ENCODE data around the gene PLA2G1B.

DNA sequence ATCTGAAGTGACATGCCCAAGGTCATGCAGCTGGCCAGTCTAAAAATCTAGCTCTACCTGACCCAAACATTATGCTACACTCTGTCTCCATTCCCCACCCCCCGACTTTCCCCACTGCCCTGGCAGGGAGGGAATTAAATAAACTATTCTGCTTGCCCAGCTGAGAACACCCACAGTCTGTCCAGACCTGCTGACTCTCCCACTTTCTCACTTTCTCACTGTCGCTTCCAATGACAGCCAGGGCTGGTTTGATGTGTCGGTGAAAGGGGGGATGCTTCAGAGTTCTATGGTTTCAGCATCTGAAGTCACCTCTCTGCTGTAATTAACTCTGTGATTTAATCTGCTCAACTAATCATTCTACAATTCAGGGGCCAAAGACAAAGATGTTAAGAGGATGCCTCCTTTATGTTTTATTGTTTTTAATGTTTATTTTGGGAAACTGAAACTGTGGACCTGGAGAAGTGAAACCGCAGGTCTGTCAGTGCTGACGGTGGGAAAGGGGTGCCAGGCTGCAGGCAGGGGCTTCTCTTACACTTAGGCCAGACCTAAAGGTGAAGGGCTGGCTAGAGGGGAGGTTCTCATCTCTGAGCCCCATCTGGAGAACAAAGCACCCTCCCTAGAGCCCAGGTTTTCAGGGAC is 49.5 kb upstream of the PLA2G1B start:
- TF ChIP-seq, protein P1, sequence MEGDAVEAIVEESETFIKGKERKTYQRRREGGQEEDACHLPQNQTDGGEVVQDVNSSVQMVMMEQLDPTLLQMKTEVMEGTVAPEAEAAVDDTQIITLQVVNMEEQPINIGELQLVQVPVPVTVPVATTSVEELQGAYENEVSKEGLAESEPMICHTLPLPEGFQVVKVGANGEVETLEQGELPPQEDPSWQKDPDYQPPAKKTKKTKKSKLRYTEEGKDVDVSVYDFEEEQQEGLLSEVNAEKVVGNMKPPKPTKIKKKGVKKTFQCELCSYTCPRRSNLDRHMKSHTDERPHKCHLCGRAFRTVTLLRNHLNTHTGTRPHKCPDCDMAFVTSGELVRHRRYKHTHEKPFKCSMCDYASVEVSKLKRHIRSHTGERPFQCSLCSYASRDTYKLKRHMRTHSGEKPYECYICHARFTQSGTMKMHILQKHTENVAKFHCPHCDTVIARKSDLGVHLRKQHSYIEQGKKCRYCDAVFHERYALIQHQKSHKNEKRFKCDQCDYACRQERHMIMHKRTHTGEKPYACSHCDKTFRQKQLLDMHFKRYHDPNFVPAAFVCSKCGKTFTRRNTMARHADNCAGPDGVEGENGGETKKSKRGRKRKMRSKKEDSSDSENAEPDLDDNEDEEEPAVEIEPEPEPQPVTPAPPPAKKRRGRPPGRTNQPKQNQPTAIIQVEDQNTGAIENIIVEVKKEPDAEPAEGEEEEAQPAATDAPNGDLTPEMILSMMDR (optimal IDR thresholded peaks at IDR 0.05 in 1 of 3, IDR thresholded peaks at IDR 0.05 in 1 of 3, conservative IDR thresholded peaks at IDR 0.05 in 1 of 3; ENCODE audit: extremely low read depth in 1 of 3, insufficient read depth in 2 of 3, low read length in 3 of 3) = no peak
- TF ChIP-seq EZH2 (IDR thresholded peaks at IDR 0.05; ENCODE audit: low read length) = no peak
